ENCODE measurements around the gene PPEF1.

Gene PPEF1

GRCh38 chrX:18719852-18720251 lies 12.4 kb downstream of the PPEF1 start:
- TF ChIP-seq FOXM1 (IDR thresholded peaks at IDR 0.05; ENCODE audit: borderline replicate concordance, low read depth) (no peak), CREB1 (IDR thresholded peaks at IDR 0.05; ENCODE audit: low read depth) (no peak), TAF1 (IDR thresholded peaks at IDR 0.05; ENCODE audit: low read depth) (no peak), YY1 (IDR thresholded peaks at IDR 0.05; ENCODE audit: low read depth) (no peak), NFIC (IDR thresholded peaks at IDR 0.05) (no peak), ZBTB7A (IDR thresholded peaks at IDR 0.05; ENCODE audit: low read depth) (no peak), TCF12 (IDR thresholded peaks at IDR 0.05; ENCODE audit: low read depth) (no peak), TEAD4 (IDR thresholded peaks at IDR 0.05) (no peak), EP300 (IDR thresholded peaks at IDR 0.05; ENCODE audit: borderline replicate concordance) (no peak), RAD21 (IDR thresholded peaks at IDR 0.05; ENCODE audit: low read depth) (no peak), EGR1 (IDR thresholded peaks at IDR 0.05) (no peak), CEBPB (IDR thresholded peaks at IDR 0.05) (no peak)
- TF ChIP-seq, protein P1, sequence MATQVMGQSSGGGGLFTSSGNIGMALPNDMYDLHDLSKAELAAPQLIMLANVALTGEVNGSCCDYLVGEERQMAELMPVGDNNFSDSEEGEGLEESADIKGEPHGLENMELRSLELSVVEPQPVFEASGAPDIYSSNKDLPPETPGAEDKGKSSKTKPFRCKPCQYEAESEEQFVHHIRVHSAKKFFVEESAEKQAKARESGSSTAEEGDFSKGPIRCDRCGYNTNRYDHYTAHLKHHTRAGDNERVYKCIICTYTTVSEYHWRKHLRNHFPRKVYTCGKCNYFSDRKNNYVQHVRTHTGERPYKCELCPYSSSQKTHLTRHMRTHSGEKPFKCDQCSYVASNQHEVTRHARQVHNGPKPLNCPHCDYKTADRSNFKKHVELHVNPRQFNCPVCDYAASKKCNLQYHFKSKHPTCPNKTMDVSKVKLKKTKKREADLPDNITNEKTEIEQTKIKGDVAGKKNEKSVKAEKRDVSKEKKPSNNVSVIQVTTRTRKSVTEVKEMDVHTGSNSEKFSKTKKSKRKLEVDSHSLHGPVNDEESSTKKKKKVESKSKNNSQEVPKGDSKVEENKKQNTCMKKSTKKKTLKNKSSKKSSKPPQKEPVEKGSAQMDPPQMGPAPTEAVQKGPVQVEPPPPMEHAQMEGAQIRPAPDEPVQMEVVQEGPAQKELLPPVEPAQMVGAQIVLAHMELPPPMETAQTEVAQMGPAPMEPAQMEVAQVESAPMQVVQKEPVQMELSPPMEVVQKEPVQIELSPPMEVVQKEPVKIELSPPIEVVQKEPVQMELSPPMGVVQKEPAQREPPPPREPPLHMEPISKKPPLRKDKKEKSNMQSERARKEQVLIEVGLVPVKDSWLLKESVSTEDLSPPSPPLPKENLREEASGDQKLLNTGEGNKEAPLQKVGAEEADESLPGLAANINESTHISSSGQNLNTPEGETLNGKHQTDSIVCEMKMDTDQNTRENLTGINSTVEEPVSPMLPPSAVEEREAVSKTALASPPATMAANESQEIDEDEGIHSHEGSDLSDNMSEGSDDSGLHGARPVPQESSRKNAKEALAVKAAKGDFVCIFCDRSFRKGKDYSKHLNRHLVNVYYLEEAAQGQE (IDR thresholded peaks at IDR 0.05; ENCODE audit: low read depth): no peak
- TF ChIP-seq, protein P2, sequence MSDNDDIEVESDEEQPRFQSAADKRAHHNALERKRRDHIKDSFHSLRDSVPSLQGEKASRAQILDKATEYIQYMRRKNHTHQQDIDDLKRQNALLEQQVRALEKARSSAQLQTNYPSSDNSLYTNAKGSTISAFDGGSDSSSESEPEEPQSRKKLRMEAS (IDR thresholded peaks at IDR 0.05): no peak

DNA sequence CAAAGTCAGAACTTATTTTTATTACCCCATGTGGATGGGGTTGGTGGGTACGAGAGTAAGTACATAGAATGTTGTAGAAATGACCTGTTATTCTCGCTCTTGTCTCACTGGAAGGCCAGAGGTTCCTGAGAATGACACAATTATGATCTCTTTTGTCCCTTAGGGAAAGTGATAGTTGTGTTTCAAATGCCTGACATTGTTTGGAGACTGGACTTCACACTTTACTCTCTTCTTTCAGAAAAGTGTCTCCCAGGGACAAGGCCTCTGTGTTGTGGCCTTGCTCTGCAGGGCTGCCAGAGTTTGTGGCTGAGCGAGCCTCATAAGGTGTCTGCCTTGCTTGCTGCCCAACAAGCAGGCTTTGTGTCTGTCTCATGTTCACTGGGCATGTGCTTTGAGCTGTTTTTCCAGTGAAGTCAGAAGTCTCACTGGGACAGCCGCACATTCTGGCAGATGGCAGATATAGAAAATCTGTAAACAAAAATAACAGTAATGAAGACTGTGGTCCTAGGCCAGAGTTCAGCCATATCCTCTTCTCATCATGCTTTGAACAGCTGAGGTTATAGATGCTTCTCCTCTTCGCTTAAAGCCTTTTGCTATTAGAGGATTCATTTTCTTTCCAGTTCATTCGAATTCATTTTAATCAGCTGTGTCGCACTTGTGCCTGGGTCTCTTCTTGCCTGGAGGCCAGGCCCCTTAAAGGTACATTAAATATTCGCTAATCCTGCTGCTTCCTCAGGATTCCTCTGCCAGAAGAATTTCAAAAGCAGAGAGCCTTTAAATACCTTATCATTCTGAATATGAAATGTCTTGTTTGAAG lies 14.4 kb downstream of the PPEF1 start:
- TF ChIP-seq EP300 (IDR thresholded peaks at IDR 0.05; ENCODE audit: borderline replicate concordance) (no peak), EGR1 (IDR thresholded peaks at IDR 0.05) (no peak), RAD21 (IDR thresholded peaks at IDR 0.05; ENCODE audit: low read depth) (no peak)
- TF ChIP-seq, protein P1 (IDR thresholded peaks at IDR 0.05; ENCODE audit: low read depth): no peak

GRCh38 chrX:18722500-18723071 lies 15.1 kb downstream of the PPEF1 start:
- TF ChIP-seq, protein P2 (IDR thresholded peaks at IDR 0.05): no peak
- TF ChIP-seq RAD21 (IDR thresholded peaks at IDR 0.05; ENCODE audit: low read depth) (no peak), CREB1 (IDR thresholded peaks at IDR 0.05; ENCODE audit: low read depth) (no peak)

DNA sequence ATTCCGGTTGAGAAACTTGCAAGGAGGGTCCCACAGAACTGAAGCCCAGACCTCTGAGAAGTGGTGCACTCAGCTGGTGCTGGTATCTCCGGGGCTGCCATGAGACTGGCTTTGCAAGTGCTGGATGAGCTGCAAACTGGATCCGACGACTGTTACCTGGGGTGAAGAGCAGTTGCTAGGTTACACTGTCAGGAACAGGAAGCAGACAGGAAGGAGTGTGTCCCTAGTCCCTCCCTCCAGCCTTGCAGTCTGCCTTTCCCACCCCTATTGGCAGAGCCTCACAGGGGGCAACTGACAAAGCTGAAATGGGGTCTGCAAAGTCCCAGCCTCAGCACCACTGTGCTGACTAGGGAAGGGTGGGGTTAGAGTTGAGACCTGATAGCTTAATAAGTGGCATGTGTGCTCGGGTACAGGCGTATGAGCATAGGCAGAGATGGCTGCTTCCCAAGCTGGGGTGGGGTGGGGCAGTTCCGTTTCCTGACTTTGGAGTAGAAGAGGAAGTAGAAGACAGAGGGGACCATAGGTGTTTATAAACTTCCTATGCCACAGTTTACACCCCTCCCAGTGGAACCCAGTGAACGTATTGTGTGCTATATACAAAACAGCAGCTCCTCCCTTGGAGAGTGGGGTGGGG lies 18.0 kb downstream of the PPEF1 start:
- TF ChIP-seq, protein P1 (IDR thresholded peaks at IDR 0.05; ENCODE audit: low read depth): no peak
- TF ChIP-seq, protein P2 (IDR thresholded peaks at IDR 0.05): no peak
- TF ChIP-seq TCF12 (IDR thresholded peaks at IDR 0.05; ENCODE audit: low read depth) (no peak), TAF1 (IDR thresholded peaks at IDR 0.05; ENCODE audit: low read depth) (no peak), EP300 (IDR thresholded peaks at IDR 0.05; ENCODE audit: borderline replicate concordance) (no peak), ZBTB7A (IDR thresholded peaks at IDR 0.05; ENCODE audit: low read depth) (no peak)

DNA sequence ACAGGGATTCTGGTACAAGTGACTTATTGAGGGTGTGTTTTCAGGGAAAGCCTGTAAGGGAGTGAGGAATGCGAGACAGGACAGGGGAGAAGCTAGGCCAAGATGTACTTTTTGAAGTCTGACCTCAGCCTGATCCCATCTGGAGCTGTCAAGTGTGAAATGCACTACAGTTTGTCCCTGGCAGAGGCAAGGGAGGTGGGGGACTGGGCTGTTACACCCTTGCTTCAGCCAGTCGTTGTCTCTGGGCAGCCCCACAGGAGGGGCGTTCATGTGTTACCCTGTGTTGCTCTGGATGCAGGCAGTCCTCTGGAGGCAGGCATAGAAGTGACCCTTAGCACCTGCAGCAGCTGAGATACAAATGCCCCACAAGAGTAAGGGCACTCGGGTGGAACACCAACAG lies 25.8 kb downstream of the PPEF1 start:
- TF ChIP-seq NFIC (IDR thresholded peaks at IDR 0.05) (no peak), RAD21 (IDR thresholded peaks at IDR 0.05; ENCODE audit: low read depth) (no peak), EGR1 (IDR thresholded peaks at IDR 0.05) (no peak), TAF1 (IDR thresholded peaks at IDR 0.05; ENCODE audit: low read depth) (no peak), TCF12 (IDR thresholded peaks at IDR 0.05; ENCODE audit: low read depth) (no peak), CEBPB (IDR thresholded peaks at IDR 0.05) (no peak), EP300 (IDR thresholded peaks at IDR 0.05; ENCODE audit: borderline replicate concordance) (no peak), ZBTB7A (IDR thresholded peaks at IDR 0.05; ENCODE audit: low read depth) (no peak), CREB1 (IDR thresholded peaks at IDR 0.05; ENCODE audit: low read depth) (no peak), YY1 (IDR thresholded peaks at IDR 0.05; ENCODE audit: low read depth) (no peak), TEAD4 (IDR thresholded peaks at IDR 0.05) (no peak), FOXM1 (IDR thresholded peaks at IDR 0.05; ENCODE audit: borderline replicate concordance, low read depth) (no peak)
- TF ChIP-seq, protein P1 (IDR thresholded peaks at IDR 0.05; ENCODE audit: low read depth): no peak
- TF ChIP-seq, protein P3, sequence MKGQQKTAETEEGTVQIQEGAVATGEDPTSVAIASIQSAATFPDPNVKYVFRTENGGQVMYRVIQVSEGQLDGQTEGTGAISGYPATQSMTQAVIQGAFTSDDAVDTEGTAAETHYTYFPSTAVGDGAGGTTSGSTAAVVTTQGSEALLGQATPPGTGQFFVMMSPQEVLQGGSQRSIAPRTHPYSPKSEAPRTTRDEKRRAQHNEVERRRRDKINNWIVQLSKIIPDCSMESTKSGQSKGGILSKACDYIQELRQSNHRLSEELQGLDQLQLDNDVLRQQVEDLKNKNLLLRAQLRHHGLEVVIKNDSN (IDR thresholded peaks at IDR 0.05): no peak

All from Ishikawa (cell line).